Measurements from ENCODE around the gene STEAP1B. TPM values are rescaled to one million over a fixed set of nuclear protein-coding genes. Genes with fewer than 3 reads are reported as not detected.
"Not testable (repeated sequence)": the region's sequence is repeated elsewhere in the genome, so short reads cannot be mapped to it uniquely, and the experiment has no call there.

The STEAP1B gene
- total and polyA plus RNA-seq, 2 experiments from 2014 or later, result 0.16 TPM; not detected in 1

DNA sequence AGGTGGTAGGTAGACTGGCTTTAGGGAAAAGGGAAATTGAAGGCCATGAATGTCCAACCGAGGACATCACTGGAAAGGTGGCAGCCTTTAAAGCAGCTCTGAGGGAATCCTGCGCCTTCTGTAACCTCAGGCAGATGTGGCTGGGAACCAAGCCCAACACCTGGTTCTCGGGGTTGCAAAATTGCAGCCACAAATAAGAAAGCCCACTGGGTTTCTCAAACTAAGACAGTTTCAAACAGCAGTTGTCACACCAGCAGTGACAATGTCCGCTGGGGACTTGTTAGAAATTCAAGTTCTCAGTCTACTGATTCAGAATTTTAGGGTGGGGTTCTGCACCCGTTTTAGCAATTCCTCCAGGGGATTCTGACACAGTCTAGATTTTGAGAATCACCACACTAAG is 42.7 kb upstream of the STEAP1B start:
- no peak overlapping the region for H3K4me3 ChIP-seq
- no peaks in the 10 kb centered on the region for H4K20me1 ChIP-seq (ENCODE audit: insufficient read depth, poor library complexity, severe bottlenecking)
- no peak overlapping the region for H3K27ac ChIP-seq
- DNase-seq (ENCODE audit: low spot score), result no peak
- TF ChIP-seq, protein P1, sequence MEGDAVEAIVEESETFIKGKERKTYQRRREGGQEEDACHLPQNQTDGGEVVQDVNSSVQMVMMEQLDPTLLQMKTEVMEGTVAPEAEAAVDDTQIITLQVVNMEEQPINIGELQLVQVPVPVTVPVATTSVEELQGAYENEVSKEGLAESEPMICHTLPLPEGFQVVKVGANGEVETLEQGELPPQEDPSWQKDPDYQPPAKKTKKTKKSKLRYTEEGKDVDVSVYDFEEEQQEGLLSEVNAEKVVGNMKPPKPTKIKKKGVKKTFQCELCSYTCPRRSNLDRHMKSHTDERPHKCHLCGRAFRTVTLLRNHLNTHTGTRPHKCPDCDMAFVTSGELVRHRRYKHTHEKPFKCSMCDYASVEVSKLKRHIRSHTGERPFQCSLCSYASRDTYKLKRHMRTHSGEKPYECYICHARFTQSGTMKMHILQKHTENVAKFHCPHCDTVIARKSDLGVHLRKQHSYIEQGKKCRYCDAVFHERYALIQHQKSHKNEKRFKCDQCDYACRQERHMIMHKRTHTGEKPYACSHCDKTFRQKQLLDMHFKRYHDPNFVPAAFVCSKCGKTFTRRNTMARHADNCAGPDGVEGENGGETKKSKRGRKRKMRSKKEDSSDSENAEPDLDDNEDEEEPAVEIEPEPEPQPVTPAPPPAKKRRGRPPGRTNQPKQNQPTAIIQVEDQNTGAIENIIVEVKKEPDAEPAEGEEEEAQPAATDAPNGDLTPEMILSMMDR (IDR thresholded peaks at IDR 0.05; ENCODE audit: poor library complexity), result no peak
- TF ChIP-seq EZH2 (IDR thresholded peaks at IDR 0.05; ENCODE audit: borderline replicate concordance) (no peak), EZH2phosphoT487 (IDR thresholded peaks at IDR 0.05; ENCODE audit: low read depth, severe bottlenecking, unreplicated experiment) (no peak)
- no peaks in the 10 kb centered on the region for H3K4me1 ChIP-seq (ENCODE audit: insufficient read depth)
- H3K27me3 ChIP-seq, result peaks cover 4% of the 10 kb centered on the region
- 89% methylated on average over 5 of the region's 5 CpGs for WGBS (ENCODE audit: low lambda C conversion rate, missing lambda C conversion rate)
- no peaks in the 10 kb centered on the region for H3K9me2 ChIP-seq (replicated peaks; ENCODE audit: insufficient read depth)
- H3K79me2 ChIP-seq, result no peaks in the 10 kb centered on the region
- H3K9me3 ChIP-seq (ENCODE audit: low read depth), result no peaks in the 10 kb centered on the region
- H3K4me2 ChIP-seq, result no peak overlapping the region
- H3K36me3 ChIP-seq (replicated peaks; ENCODE audit: insufficient read depth, low read depth), result no peaks in the 10 kb centered on the region
- no peak overlapping the region for H2AFZ ChIP-seq

DNA sequence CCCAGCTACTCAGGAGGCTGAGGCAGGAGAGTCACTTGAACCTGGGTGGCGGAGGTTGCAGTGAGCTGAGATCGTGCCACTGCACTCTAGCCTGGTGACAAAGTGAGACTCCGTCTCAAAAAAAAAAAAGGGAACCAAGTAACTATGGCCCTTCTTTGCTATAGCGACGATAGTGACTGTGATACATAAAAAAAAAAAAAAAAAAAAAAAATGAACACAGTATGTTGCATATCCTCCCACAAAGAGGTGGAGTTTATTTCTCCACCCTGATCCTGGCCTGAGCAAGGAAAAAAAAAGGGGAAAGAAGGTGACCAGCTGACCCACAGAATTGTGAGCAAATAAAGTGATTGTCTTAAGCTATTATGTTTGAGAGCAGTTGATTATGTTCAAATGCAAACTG is 42.3 kb upstream of the STEAP1B start:
- H4K20me1 ChIP-seq (ENCODE audit: insufficient read depth, poor library complexity, severe bottlenecking), result no peaks in the 10 kb centered on the region
- no peaks in the 10 kb centered on the region for H3K9me2 ChIP-seq (replicated peaks; ENCODE audit: insufficient read depth)
- no peak overlapping the region for H3K27ac ChIP-seq
- no peaks in the 10 kb centered on the region for H3K36me3 ChIP-seq (replicated peaks; ENCODE audit: insufficient read depth, low read depth)
- H3K4me1 ChIP-seq (ENCODE audit: insufficient read depth), result no peaks in the 10 kb centered on the region
- H3K9me3 ChIP-seq (ENCODE audit: low read depth), result no peaks in the 10 kb centered on the region
- H3K4me2 ChIP-seq, result no peak overlapping the region
- H2AFZ ChIP-seq, result no peak overlapping the region
- TF ChIP-seq, protein P1 (IDR thresholded peaks at IDR 0.05; ENCODE audit: poor library complexity), result no peak
- TF ChIP-seq EZH2 (IDR thresholded peaks at IDR 0.05; ENCODE audit: borderline replicate concordance) (no peak), EZH2phosphoT487 (IDR thresholded peaks at IDR 0.05; ENCODE audit: low read depth, severe bottlenecking, unreplicated experiment) (no peak)
- H3K27me3 ChIP-seq, result peaks cover 3% of the 10 kb centered on the region
- WGBS (ENCODE audit: low lambda C conversion rate, missing lambda C conversion rate), result 97% methylated on average over 5 of the region's 5 CpGs
- H3K79me2 ChIP-seq, result no peaks in the 10 kb centered on the region
- no peak for DNase-seq (ENCODE audit: low spot score)
- no peak overlapping the region for H3K4me3 ChIP-seq

DNA sequence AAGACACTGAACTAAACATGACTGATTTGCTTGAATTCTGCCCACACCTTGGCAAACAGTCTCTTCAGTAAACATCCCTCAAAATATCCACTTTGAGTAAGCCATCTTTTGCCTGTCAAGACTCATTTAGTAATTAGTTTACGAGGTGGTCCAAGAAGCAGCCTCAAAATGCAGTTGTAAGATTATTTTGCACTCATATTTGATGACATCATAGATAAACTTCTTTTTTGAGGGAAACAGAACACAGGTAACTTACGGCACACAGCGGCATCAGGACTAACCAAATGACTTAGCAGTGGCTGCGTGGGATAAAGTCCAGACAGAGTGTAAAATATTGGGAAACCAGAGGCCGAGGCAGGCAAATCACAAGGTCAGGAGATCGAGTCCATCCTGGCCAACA is 41.8 kb upstream of the STEAP1B start:
- no peaks in the 10 kb centered on the region for H3K9me3 ChIP-seq (ENCODE audit: low read depth)
- WGBS (ENCODE audit: low lambda C conversion rate, missing lambda C conversion rate), result 93% methylated on average over 6 of the region's 6 CpGs
- no peaks in the 10 kb centered on the region for H4K20me1 ChIP-seq (ENCODE audit: insufficient read depth, poor library complexity, severe bottlenecking)
- H3K4me2 ChIP-seq, result no peak overlapping the region
- H2AFZ ChIP-seq, result no peak overlapping the region
- no peak overlapping the region for H3K27ac ChIP-seq
- H3K9me2 ChIP-seq (replicated peaks; ENCODE audit: insufficient read depth), result no peaks in the 10 kb centered on the region
- no peaks in the 10 kb centered on the region for H3K36me3 ChIP-seq (replicated peaks; ENCODE audit: insufficient read depth, low read depth)
- no peaks in the 10 kb centered on the region for H3K4me1 ChIP-seq (ENCODE audit: insufficient read depth)
- H3K79me2 ChIP-seq, result no peaks in the 10 kb centered on the region
- no peak for DNase-seq (ENCODE audit: low spot score)
- H3K4me3 ChIP-seq, result no peak overlapping the region
- no peaks in the 10 kb centered on the region for H3K27me3 ChIP-seq
- TF ChIP-seq, protein P1 (IDR thresholded peaks at IDR 0.05; ENCODE audit: poor library complexity), result no peak

DNA sequence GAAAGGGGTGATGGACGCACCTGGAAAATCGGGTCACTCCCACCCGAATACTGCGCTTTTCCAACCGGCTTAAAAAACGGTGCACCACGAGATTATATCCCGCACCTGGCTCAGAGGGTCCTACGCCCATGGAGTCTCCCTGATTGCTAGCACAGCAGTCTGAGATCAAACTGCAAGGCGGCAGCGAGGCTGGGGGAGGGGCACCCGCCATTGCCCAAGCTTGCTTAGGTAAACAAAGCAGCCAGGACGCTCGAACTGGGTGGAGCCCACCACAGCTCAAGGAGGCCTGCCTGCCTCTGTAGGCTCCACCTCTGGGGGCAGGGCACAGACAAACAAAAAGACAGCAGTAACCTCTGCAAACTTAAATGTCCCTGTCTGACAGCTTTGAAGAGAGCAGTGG is 28.5 kb upstream of the STEAP1B start:
- not testable (repeated sequence) for H3K79me2 ChIP-seq; H2AFZ ChIP-seq; H3K9me3 ChIP-seq (ENCODE audit: low read depth); H3K4me2 ChIP-seq; DNase-seq (ENCODE audit: low spot score); H3K4me3 ChIP-seq; H3K4me1 ChIP-seq (ENCODE audit: insufficient read depth); H3K27ac ChIP-seq; H3K36me3 ChIP-seq (replicated peaks; ENCODE audit: insufficient read depth, low read depth); H3K9me2 ChIP-seq (replicated peaks; ENCODE audit: insufficient read depth); H4K20me1 ChIP-seq (ENCODE audit: insufficient read depth, poor library complexity, severe bottlenecking); H3K27me3 ChIP-seq
- WGBS (ENCODE audit: low lambda C conversion rate, missing lambda C conversion rate), result 78% methylated on average over 5 of the region's 14 CpGs

DNA sequence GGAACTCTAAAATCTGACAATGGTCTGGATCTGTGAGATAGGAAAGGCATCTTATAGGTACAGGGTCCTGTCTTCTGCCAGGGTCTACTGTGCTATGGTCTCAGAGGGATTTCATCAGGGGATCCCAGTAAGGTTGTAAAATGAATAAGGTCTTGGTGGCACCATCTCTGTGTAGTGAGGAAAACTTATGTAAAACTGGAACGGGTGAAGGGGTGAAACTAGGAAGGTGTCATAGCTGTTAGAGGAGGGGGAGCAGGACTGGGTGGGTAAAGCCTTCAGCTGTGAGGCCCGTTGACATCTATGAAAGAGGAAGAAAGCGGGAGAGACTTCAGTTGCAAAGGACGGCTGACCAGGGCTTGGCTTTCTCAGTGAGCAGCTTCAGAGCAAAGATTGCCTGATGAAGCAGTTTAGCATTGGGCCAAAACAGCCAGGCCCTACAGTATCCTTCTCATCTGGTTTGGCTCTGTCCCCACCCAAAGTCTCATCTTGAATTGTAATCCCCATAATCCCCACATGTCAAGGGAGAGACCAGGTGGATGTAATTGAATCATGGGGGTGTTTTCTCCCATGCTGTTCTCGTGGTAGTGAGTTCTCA is 24.5 kb upstream of the STEAP1B start:
- not testable (repeated sequence) for H3K36me3 ChIP-seq (replicated peaks; ENCODE audit: insufficient read depth, low read depth); H4K20me1 ChIP-seq (ENCODE audit: insufficient read depth, poor library complexity, severe bottlenecking); H3K79me2 ChIP-seq; H3K4me1 ChIP-seq (ENCODE audit: insufficient read depth); H3K4me2 ChIP-seq; H3K27me3 ChIP-seq; H3K4me3 ChIP-seq; DNase-seq (ENCODE audit: low spot score); H3K9me2 ChIP-seq (replicated peaks; ENCODE audit: insufficient read depth); H3K9me3 ChIP-seq (ENCODE audit: low read depth); H3K27ac ChIP-seq; H2AFZ ChIP-seq
- 67% methylated on average over 5 of the region's 5 CpGs for WGBS (ENCODE audit: low lambda C conversion rate, missing lambda C conversion rate)

Measured in hepatocyte (in vitro differentiated cells).